ENCODE data around the gene TBX5.

Gene TBX5

GRCh38 chr12:114404926-114405518, 922 bp downstream of the TBX5 start:
- DNase-seq (ENCODE audit: low spot score): no peak

GRCh38 chr12:114404083-114404925, 1.6 kb downstream of the TBX5 start:
- no peak for DNase-seq (ENCODE audit: low spot score)

GRCh38 chr12:114403690-114404066, 2.3 kb downstream of the TBX5 start:
- no peak for DNase-seq (ENCODE audit: low spot score)

GRCh38 chr12:114403011-114403689, 2.8 kb downstream of the TBX5 start:
- DNase-seq (ENCODE audit: low spot score): no peak

GRCh38 chr12:114402084-114402717, 3.7 kb downstream of the TBX5 start:
- DNase-seq (ENCODE audit: low spot score): no peak

- DNase-seq (ENCODE audit: low spot score): no peak
These were observed 4.4 kb downstream of the TBX5 start for GRCh38 chr12:114401328-114402083.

- DNase-seq (ENCODE audit: low spot score): no peak
These were observed 5.0 kb downstream of the TBX5 start for GRCh38 chr12:114400925-114401324.

- no peak for DNase-seq (ENCODE audit: low spot score)
These were observed 5.6 kb downstream of the TBX5 start for GRCh38 chr12:114400361-114400811.

GRCh38 chr12:114399664-114400211, 6.2 kb downstream of the TBX5 start:
- no peak for DNase-seq (ENCODE audit: low spot score)

GRCh38 chr12:114397978-114398881, 7.7 kb downstream of the TBX5 start:
- no peak for DNase-seq (ENCODE audit: low spot score)

- DNase-seq (ENCODE audit: low spot score): no peak
These were observed 8.8 kb downstream of the TBX5 start for GRCh38 chr12:114396869-114397719.

GRCh38 chr12:114396153-114396868, 9.6 kb downstream of the TBX5 start:
- DNase-seq (ENCODE audit: low spot score): no peak

- no peak for DNase-seq (ENCODE audit: low spot score)
These were observed 10.2 kb downstream of the TBX5 start for GRCh38 chr12:114395755-114396152.

- no peak for DNase-seq (ENCODE audit: low spot score)
These were observed 10.7 kb downstream of the TBX5 start for GRCh38 chr12:114395233-114395632.

GRCh38 chr12:114393569-114393968, 12.4 kb downstream of the TBX5 start:
- no peak for DNase-seq (ENCODE audit: low spot score)

- DNase-seq (ENCODE audit: low spot score): no peak
These were observed 13.0 kb downstream of the TBX5 start for GRCh38 chr12:114392909-114393308.

GRCh38 chr12:114391088-114391487, 14.9 kb downstream of the TBX5 start:
- DNase-seq (ENCODE audit: low spot score): no peak

- DNase-seq (ENCODE audit: low spot score): no peak
These were observed 21.2 kb downstream of the TBX5 start for GRCh38 chr12:114384739-114385138.

- DNase-seq (ENCODE audit: low spot score): no peak
These were observed 24.8 kb downstream of the TBX5 start for GRCh38 chr12:114381177-114381576.
